VCaP (cell line): ENCODE measurements around the gene MINDY4.

ENCODE experiments used
- H3K27ac ChIP-seq: fragments of 450-650 bp; 2 replicates; pipeline ENCODE4 v1.5.1; 2017
- CTCF ChIP-seq: fragments of 450-650 bp; conservative IDR thresholded peaks from 2 replicates; pipeline ENCODE4 v1.5.1; 2017; ENCODE audit warnings: mild to moderate bottlenecking, moderate library complexity

The MINDY4 gene

GRCh38 chr7:30890226-30890625 lies 119.0 kb downstream of the MINDY4 start:
- H3K27ac ChIP-seq, result no peak overlapping the region
- TF ChIP-seq CTCF, result no peak

GRCh38 chr7:30893357-30893756 lies 122.1 kb downstream of the MINDY4 start:
- H3K27ac ChIP-seq, result no peak overlapping the region
- TF ChIP-seq CTCF, result no peak

- no peak for TF ChIP-seq CTCF
- H3K27ac ChIP-seq, result no peak overlapping the region
These were observed 122.8 kb downstream of the MINDY4 start for GRCh38 chr7:30894009-30894408.

- no peak overlapping the region for H3K27ac ChIP-seq
- no peak for TF ChIP-seq CTCF
These were observed 123.8 kb downstream of the MINDY4 start for GRCh38 chr7:30894866-30895605.

- no peak for TF ChIP-seq CTCF
- no peak overlapping the region for H3K27ac ChIP-seq
These were observed 124.8 kb downstream of the MINDY4 start for GRCh38 chr7:30896036-30896435.

- TF ChIP-seq CTCF, result no peak
These were observed 125.8 kb downstream of the MINDY4 start for GRCh38 chr7:30896783-30897637.

GRCh38 chr7:30897770-30898169 lies 126.6 kb downstream of the MINDY4 start:
- no peak for TF ChIP-seq CTCF
- no peak overlapping the region for H3K27ac ChIP-seq

More at GRCh38 chr7:30896783-30897637, 125.8 kb downstream of the MINDY4 start:
- no peak overlapping the region for H3K27ac ChIP-seq
